Upper lobe of left lung (tissue), 4 donors: ENCODE data around the gene TRPC4.

Experiments
- CTCF ChIP-seq, 6 experiments: fragments of 450-650 bp in 4 of 6; fragments of 200-600 bp in 2 of 6; sonication (generic) in 2 of 6; IDR thresholded peaks; one replicate each; pipeline ENCODE4 v1.5.1; 2016 to 2019; ENCODE audit warnings: antibody characterized with exemption in 6 of 6
- POLR2A ChIP-seq, 4 donors: fragments of 450-650 bp; IDR thresholded peaks; one replicate each; pipeline ENCODE4 v1.5.1; 2016 to 2017; ENCODE audit warnings: antibody characterized with exemption in 4 of 4, mild to moderate bottlenecking in 2 of 4
- POLR2AphosphoS5 ChIP-seq, 2 donors: sonication (generic); formaldehyde crosslinking; IDR thresholded peaks; one replicate each; pipeline ENCODE4 v1.5.1; 2017; ENCODE audit warnings: antibody characterized with exemption in 2 of 2

- no peak for TF ChIP-seq POLR2AphosphoS5 (IDR thresholded peaks at IDR 0.05)
- no peak for TF ChIP-seq CTCF (IDR thresholded peaks at IDR 0.05)
- TF ChIP-seq POLR2A (IDR thresholded peaks at IDR 0.05), result no peak
Measured at GRCh38 chr13:37686501-37686900, 183.1 kb downstream of the TRPC4 start.
